ENCODE data around the gene GTF3C4.

The GTF3C4 gene

GRCh38 chr9:132648283-132648682 is 22.0 kb upstream of the GTF3C4 start:
- no peak for DNase-seq (ENCODE audit: low read depth in 2 of 2)

GRCh38 chr9:132648685-132649084 is 21.6 kb upstream of the GTF3C4 start:
- DNase-seq (ENCODE audit: low read depth in 2 of 2) = no peak

- no peak for DNase-seq (ENCODE audit: low read depth in 2 of 2)
These were observed 19.0 kb upstream of the GTF3C4 start for GRCh38 chr9:132651259-132651658.

GRCh38 chr9:132656299-132656698 is 14.0 kb upstream of the GTF3C4 start:
- no peak for DNase-seq (ENCODE audit: low read depth in 2 of 2)

GRCh38 chr9:132662152-132662945 is 7.9 kb upstream of the GTF3C4 start:
- DNase-seq (ENCODE audit: low read depth in 2 of 2) = no peak

- no peak for DNase-seq (ENCODE audit: low read depth in 2 of 2)
These were observed 7.1 kb upstream of the GTF3C4 start for GRCh38 chr9:132663117-132663516.

- no peak for DNase-seq (ENCODE audit: low read depth in 2 of 2)
These were observed 6.4 kb upstream of the GTF3C4 start for GRCh38 chr9:132663851-132664250.

GRCh38 chr9:132669319-132669697 is 956 bp upstream of the GTF3C4 start:
- no peak for DNase-seq (ENCODE audit: low read depth in 2 of 2)

GRCh38 chr9:132669698-132670456 is 387 bp upstream of the GTF3C4 start, which contains the start of gene DDX31:
TSS of gene DDX31 (minus strand) at chr9:132669983. CDS start at chr9:132669934, 49 bp downstream.
- DNase-seq (ENCODE audit: low read depth in 2 of 2) = peak; percentile 77 to 78

GRCh38 chr9:132671620-132672412 is 1.6 kb downstream of the GTF3C4 start:
- no peak for DNase-seq (ENCODE audit: low read depth in 2 of 2)

- DNase-seq (ENCODE audit: low read depth in 2 of 2) = no peak
These were observed 2.1 kb downstream of the GTF3C4 start for GRCh38 chr9:132672413-132672690.

- no peak for DNase-seq (ENCODE audit: low read depth in 2 of 2)
These were observed 3.1 kb downstream of the GTF3C4 start for GRCh38 chr9:132673355-132673754.

- no peak for DNase-seq (ENCODE audit: low read depth in 2 of 2)
These were observed 4.2 kb downstream of the GTF3C4 start for GRCh38 chr9:132674485-132674884.

- DNase-seq (ENCODE audit: low read depth in 2 of 2) = no peak
These were observed 7.7 kb downstream of the GTF3C4 start for GRCh38 chr9:132677976-132678375.

GRCh38 chr9:132679946-132680625 is 9.8 kb downstream of the GTF3C4 start:
- DNase-seq (ENCODE audit: low read depth in 2 of 2) = no peak

- no peak for DNase-seq (ENCODE audit: low read depth in 2 of 2)
These were observed 11.3 kb downstream of the GTF3C4 start for GRCh38 chr9:132681561-132681960.

- no peak for DNase-seq (ENCODE audit: low read depth in 2 of 2)
These were observed 13.6 kb downstream of the GTF3C4 start for GRCh38 chr9:132683873-132684272.

GRCh38 chr9:132690696-132691095 is 20.4 kb downstream of the GTF3C4 start:
- DNase-seq (ENCODE audit: low read depth in 2 of 2) = no peak

GRCh38 chr9:132694144-132694543 is 23.9 kb downstream of the GTF3C4 start:
- DNase-seq (ENCODE audit: low read depth in 2 of 2) = no peak

- DNase-seq (ENCODE audit: low read depth in 2 of 2) = no peak
These were observed 27.0 kb downstream of the GTF3C4 start for GRCh38 chr9:132697230-132697629.

GRCh38 chr9:132698989-132699388 is 28.7 kb downstream of the GTF3C4 start:
- no peak for DNase-seq (ENCODE audit: low read depth in 2 of 2)

GRCh38 chr9:132699956-132700355 is 29.7 kb downstream of the GTF3C4 start:
- DNase-seq (ENCODE audit: low read depth in 2 of 2) = no peak
